ENCODE results near the gene LIN52.

Gene LIN52

DNA sequence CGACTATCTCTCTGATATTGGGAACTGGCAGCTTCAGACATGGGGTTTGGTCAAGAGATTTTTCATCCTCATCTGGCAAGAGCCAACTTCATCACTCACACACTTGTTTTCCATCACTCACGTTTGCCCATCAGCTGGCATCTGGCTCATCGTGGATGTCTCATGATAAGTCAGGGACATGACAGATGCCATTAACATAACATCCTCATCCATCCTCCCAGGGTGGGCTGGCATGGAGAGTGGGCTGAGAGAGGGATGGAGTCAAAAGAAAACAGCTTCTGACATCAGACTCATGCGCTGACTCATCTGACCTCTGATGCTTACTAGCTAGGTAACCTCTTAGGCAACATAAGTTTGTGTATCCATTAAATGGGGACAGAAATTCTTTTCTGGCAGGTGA, 152.7 kb downstream of the LIN52 start:
- no peak for DNase-seq (ENCODE audit: low spot score)

DNA sequence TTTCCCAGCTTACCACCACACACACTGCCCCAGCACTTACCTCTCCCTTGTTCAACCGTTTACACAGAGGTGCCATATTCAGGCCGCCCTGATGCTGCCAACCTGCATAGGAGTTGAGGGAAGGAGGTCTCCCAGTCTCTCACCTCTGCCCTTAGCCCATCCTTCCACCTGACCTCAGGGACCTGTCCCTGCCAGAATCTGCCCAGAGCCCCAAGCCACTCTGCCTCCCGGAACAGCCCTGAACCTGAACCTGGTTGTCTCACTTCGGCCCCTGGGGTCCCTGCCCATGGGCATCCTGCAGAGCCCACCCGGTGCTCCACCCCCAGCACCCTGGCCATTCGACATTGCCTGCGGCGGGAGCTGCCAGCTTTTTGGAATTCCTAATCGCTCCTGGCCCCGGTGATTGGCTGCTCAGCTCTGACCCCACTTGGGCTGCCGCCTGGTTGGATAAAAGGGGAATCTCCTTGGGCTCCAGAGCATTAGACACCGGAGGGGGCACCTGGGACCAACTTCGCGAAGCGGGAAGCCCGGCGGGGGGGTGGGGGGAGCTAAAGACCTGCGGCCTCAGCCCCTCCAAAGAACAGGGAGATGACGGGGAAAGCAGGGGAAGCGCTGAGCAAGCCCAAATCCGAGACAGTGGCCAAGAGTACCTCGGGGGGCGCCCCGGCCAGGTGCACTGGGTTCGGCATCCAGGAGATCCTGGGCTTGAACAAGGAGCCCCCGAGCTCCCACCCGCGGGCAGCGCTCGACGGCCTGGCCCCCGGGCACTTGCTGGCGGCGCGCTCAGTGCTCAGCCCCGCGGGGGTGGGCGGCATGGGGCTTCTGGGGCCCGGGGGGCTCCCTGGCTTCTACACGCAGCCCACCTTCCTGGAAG, 154.5 kb downstream of the LIN52 start, which contains the start of gene VSX2:
TSS of gene VSX2 (plus strand) at position 476 of the 874 bp plus-strand sequence. CDS start at position 589, 113 bp downstream.
- DNase-seq (ENCODE audit: low spot score) = no peak

DNA sequence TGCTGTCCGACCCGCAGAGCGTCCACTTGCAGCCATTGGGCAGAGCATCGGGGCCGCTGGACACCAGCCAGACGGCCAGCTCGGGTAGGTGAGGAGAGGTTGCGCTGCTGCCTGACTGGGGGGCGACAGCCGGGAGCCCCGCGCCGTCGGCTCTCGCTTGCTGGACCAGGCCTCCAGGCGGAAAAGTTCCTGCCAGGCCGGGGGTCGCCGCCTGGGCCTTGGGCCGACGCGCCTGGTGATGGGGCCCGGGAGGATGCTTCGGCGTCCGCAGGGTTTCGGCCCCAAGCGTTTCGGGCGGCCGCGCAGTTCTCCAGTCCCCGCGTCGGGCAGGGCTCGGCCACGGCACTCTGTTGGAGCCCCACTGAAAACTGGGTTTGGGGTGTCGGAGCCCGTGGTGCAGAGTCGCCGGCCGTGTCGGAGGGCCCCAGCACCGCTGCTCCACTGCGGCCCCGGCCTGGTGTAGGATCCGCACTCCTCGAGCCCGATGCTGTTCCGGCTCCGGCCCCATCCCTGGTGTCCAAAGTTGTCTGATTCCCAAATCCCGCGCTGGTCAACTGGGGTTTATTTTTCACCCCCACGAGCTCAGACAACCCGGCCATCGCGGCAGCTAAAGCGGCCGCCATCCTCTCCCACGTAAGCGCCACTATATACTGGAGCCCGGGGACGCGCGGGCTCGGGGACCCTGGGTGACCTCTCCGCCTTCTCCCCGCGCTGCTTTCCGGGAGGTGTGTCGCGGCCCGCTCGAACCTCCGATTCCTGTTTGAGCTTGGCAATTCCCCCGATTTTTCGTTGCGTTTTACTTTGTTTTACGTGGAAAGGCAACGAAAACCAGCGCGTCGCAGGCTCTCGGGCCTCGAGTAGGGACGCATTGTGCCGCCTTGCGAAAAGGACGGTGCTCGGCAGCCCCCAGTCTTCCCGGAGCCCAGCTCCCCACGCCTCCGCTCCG, 155.4 kb downstream of the LIN52 start:
- DNase-seq (ENCODE audit: low spot score) = peak; percentile 37

DNA sequence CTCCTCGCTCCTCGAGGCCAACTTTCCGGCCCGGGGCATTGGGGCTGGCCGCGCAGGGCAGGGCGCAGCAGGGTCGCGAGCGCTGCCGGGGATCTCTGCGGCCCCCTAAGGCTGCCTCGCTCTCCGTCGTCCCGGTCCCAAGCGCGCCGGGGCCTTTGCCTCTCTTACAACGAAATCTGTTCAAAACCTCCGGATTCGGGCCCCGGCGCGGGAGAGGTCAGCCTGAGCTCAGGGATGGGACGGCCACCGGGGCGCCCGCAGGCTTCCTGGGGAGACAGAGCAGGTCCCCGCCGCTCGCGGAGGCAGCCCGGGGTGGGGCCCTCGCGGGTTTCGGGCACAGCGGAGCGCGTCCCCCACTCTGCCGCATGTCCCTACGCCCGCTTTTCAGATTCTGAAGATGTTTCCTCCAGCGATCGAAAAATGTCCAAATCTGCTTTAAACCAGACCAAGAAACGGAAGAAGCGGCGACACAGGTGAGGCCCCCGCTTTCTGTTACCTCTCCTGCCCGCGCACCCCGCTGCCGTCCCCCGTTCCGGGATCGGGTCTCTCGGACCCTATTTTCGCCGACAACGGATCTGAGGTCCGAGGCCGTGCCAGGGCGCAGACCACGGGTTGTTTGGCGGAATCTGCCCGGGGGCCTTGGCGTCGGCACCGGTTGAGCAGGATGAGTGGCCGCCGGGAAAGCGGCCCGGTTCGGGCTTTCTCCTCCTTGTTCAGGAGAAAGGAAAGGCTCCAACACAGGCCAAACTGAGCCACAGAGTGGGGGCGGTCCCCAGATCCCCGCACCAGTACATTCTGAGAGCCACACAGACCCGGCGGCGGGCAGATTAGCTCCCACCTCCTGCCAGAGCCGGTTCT, 156.3 kb downstream of the LIN52 start:
- peak; percentile 42 for DNase-seq (ENCODE audit: low spot score)

DNA sequence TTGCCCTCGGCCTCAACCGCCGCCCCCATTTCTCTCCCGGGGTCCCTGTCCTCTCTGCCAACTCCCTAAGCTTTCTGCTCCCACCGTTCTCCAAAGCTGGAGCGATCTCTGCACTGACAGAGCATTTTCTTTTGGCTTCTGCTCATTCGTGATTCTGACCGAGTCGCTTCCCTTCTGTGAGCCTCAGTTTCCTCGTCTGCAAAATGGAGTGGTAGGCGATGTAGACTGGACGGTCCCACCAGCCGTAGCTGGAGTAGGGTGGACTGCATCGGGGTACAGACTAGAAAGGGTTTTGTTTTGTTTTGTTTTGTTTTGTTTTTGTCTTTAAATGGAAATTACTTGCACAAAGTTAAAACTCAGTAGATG, 156.9 kb downstream of the LIN52 start:
- no peak for DNase-seq (ENCODE audit: low spot score)

DNA sequence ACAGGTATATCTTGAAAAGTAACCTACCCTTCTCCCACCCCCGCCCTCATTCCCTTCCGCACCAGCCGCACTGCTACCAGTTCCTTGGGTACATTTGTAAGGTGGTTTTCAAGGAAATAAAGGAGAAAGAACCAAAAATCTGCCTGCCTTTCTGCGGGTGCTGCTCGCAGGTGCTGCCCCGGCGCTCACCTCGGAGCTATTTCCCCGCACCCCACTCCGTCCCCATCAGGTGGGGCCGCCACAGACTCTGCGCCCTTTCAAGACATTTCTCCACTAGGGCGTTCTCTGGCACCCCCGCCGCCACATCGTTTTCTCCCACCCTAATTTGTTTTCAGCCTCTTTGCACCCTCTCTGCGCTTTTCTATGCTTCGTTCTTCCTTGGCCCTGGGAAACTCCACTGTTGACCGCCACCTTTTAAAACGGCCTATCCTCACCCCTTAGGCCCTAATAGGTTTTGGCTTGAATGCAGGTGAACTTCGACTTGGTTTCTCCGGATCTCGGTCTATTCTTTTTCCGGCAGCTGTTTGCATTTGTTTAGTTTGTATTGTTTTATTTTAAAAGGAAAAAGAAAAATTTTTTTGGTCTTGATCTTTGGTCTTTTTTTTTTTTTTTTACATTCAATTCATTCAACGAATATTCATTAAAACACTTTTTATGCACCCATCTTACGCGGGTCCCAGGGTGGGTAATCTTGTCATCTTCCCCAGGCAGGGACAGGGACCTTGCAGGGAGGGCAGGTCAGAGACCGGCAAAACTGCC, 157.4 kb downstream of the LIN52 start:
- no peak for DNase-seq (ENCODE audit: low spot score)

DNA sequence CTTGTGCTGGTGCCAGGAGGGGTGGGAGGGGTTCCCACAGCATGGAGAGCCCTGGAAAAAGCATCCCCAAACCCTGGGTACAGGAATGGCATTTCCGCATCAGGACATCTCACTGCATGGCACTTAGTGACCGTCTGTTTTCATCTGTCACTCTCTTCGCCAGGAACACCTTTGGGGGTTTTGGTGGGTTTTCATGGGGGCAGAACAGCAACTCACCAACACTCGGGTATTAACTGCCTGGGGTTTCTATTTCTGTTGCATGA, 158.0 kb downstream of the LIN52 start:
- no peak for DNase-seq (ENCODE audit: low spot score)

DNA sequence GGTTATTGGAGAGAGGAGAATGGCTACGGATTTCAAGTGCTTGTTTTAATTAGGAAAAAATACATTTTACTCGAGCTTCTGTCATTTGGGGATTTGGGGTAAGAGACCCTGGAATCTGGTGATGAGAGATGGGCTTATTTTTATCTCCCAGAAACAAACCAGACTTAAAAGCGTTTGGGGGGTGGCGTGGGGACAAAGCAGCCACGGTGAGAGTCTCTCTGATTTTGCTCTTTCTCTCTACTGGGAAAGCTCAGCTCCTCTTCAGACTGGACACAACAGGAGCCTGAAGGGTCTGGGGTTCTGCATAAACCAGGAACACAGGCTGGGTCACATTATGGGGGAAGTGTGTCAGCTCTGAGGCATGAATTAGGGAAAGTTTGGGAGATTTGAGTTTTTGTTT, 158.3 kb downstream of the LIN52 start:
- no peak for DNase-seq (ENCODE audit: low spot score)

DNA sequence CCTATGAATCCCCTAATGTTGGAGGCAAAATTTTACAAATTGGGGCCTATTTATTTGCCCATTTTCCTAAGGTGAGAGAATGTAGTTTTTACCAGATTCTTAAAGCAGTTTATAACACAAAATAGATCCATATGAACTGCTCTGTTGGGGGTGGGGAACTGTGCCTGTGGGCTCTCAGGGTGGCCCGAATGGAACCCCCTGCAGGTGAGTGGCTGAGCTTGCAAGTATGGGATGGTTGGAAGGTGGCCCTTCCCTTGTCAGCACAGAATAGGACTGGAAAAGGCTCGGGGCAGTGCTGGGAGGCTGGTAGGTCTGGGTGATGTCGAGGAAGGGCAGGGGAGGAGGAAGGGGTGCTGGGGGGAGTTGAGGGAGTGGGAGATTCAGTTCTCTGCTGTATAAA, 159.4 kb downstream of the LIN52 start:
- DNase-seq (ENCODE audit: low spot score) = no peak

DNA sequence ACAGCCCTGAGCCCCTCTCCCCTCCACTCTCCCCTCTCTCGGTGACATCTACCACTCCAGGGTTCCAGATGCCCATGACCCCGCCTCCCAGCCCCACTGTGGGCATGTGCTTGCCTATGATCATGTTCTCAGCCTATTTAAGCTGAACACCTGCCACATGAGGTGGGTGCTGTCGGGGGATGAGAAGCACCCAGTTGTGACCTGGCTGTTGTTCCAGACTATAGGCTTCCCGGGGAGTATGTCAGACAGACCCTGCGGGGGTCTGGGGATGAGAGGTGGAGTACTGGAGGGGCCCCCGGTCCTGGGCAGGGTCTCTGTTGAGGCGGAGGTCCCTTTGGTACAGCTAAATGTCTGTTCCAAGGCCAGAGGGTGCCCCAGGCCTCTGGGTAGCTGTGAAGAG, 160.5 kb downstream of the LIN52 start:
- no peak for DNase-seq (ENCODE audit: low spot score)

DNA sequence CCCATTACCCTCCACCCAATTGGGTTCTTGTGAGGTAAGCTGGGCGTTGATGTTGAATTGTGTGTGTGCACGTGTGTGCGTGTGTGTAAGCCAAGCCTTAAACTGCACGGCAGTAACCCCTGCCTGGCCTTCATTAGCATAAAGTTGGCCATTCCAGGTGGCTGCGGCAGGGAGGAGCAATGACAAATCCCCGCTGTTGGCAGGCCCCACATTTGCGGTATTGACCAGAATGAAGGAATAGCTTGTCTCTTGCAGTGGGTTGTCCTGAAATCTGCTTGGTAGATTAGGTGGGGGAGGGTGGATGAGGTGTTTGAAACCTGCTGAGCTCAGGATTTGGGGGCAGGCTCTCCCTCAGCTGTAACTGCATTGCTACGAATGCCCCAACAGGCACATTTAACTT, 161.8 kb downstream of the LIN52 start:
- no peak for DNase-seq (ENCODE audit: low spot score)

DNA sequence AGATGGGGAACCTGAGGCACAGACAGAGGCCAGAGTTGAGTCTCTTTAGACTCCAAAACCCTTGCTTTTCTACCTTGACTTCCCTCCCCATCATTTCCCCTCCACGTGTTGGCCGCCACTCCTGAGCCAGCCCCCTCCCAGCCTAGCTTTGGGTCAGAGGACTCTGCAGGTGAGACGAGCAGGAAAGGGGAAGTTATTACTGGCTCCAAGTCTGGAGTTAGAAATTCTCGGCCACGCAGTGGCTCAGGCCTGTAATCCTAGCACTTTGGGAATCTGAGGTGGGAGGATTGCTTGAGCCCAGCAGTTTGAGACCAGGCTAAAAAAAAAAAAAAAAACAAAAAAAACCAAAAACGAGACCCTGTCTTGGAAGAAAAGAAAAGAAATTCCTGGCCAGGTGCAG, 163.3 kb downstream of the LIN52 start:
- DNase-seq (ENCODE audit: low spot score) = no peak

DNA sequence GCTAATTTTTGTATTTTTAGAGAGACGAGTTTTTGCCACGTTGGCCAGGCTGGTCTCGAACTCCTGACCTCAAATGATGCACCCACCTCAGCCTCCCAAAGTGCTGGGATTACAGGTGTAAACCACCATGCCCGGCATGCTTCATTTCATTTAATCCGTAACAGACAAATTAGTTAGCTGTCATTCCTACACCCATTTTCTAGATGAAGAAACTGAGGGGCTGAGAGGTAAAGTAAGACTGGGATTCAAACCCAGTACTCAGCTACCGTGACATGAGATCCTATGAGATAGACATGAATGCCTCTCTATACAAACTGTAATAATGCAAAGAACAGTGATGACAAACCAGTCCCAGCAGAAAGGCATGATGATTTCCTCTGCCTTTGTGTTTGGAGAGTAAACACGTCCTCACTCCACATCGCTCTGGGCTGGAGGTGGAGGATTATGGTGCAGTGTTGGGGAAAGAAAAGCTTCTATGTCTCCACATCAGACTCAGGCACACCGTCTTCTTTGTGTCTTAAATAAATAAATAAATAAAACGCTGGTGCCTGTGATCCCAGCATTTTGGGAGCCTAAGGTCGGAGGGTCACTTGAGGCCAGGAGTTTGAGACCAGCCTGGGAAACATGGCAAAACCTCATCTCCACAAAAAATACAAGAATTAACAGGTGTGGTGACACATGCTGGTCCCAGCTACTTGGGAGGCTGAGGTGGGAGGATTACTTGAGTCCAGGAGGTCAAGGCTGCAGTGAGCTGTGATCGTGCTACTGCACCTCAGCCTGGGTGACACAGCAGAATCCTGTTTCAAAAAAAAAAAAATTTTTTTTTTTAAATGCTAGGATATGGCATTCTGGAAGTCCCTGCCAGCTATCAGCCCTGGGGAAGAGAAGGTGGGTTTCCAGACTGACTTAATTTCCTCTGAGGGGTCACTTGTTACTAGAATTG, 164.9 kb downstream of the LIN52 start:
- DNase-seq (ENCODE audit: low spot score) = no peak

Measured in hepatic stellate cell (primary cell).